ENCODE results near the gene CPEB3.

The CPEB3 gene

DNA sequence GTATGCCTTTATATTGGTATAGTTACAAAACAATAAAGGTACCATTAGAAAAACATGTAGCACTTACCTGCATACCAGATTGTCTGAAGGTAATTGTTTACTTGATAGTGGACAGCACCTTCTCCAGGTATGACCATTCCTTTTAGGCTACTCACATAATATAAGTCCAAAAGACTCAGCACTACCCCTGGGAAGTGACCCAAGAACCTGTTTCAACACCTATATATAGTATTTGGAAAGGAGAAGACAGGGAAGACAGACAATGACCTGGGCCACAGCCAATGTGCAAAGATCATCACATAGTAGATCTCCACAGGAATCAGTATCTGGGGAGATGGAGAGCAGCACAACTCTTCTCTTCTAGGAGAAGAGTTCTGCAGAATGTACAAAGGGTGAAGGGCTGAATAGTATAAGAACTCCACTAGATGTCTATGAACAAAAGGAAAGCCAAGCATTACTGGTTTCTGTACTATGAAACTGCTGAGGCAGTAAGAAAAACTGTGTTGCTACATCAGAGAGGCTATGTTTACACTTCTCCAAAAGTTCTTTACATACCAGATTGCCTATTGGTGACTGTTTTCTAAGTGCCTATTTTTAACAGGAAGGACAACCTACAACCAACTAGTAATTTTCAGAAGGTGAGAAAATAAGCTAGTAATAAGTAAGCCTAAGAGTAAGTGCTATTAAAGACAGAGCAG lies 208.1 kb downstream of the CPEB3 start:
- POLR2A ChIA-PET, result no interaction called here
- no peak for DNase-seq (ENCODE audit: extremely low spot score)
- CTCF ChIA-PET, result no interaction called here
- no peak for TF ChIP-seq CTBP1 (IDR thresholded peaks at IDR 0.05; ENCODE audit: borderline replicate concordance)

DNA sequence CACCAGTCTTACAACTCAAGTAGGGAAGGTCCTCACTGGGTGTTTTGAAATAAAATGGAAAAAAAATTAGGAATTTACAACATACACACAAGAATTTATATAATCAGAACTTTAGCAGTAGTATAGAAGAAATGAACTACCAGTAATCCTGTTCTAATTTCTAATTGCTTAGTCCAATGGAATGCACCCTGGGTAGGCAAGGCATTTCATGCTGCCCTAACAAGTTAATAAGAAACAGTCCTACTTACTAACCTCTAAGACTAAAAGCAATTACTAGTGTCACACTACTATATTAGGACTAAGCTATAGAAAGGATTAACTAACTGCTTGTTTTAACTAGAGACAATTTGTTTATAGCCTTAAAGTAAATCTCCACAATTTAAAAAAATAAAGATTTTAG lies 209.2 kb downstream of the CPEB3 start:
- DNase-seq (ENCODE audit: extremely low spot score), result no peak
- CTCF ChIA-PET, result no interaction called here
- POLR2A ChIA-PET, result no interaction called here
- TF ChIP-seq, protein P1, sequence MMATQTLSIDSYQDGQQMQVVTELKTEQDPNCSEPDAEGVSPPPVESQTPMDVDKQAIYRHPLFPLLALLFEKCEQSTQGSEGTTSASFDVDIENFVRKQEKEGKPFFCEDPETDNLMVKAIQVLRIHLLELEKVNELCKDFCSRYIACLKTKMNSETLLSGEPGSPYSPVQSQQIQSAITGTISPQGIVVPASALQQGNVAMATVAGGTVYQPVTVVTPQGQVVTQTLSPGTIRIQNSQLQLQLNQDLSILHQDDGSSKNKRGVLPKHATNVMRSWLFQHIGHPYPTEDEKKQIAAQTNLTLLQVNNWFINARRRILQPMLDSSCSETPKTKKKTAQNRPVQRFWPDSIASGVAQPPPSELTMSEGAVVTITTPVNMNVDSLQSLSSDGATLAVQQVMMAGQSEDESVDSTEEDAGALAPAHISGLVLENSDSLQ (IDR thresholded peaks at IDR 0.05), result no peak
- no peak for TF ChIP-seq NFRKB (IDR thresholded peaks at IDR 0.05)
- TF ChIP-seq FOXM1 (IDR thresholded peaks at IDR 0.05; ENCODE audit: borderline replicate concordance), result no peak
- no peak for TF ChIP-seq SP1 (IDR thresholded peaks at IDR 0.05)
- no peak for TF ChIP-seq SUZ12 (IDR thresholded peaks at IDR 0.05)
- no peak for TF ChIP-seq HDGF (IDR thresholded peaks at IDR 0.05; ENCODE audit: borderline replicate concordance)
- no peak for TF ChIP-seq TARDBP (IDR thresholded peaks at IDR 0.05)
- TF ChIP-seq ARNT (IDR thresholded peaks at IDR 0.05), result no peak
- TF ChIP-seq ZNF384 (IDR thresholded peaks at IDR 0.05), result no peak
- TF ChIP-seq LEF1 (IDR thresholded peaks at IDR 0.05; ENCODE audit: borderline replicate concordance), result no peak

DNA sequence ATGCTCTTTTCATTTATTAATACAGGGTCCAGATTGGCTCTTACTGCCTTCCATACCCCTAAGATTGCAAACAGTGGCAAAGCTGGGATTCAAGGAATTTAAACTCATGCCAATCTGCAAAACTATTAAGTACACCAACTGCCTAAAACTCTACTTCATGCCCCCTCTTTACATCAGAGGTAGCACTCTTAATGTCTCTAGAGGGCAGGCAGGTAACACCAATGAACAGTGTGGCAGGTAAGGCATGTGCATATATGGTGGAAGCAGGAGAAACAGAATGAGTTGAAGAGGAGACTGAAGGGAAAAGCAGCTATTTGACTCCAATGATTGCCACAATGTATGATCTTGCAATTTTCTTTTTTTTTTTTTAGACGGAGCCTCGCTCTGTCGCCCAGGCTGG lies 210.6 kb downstream of the CPEB3 start:
- DNase-seq (ENCODE audit: extremely low spot score), result no peak
- ChIA-PET POLR2A (no interaction called here), CTCF (no interaction called here)
- TF ChIP-seq ARNT (IDR thresholded peaks at IDR 0.05), result no peak
- TF ChIP-seq L3MBTL2 (conservative IDR thresholded peaks at IDR 0.05), result no peak
- TF ChIP-seq SUZ12 (IDR thresholded peaks at IDR 0.05), result no peak
- no peak for TF ChIP-seq FOXK2 (IDR thresholded peaks at IDR 0.05)
- no peak for TF ChIP-seq HDGF (IDR thresholded peaks at IDR 0.05; ENCODE audit: borderline replicate concordance)
- TF ChIP-seq FOXM1 (IDR thresholded peaks at IDR 0.05; ENCODE audit: borderline replicate concordance), result no peak
- TF ChIP-seq LEF1 (IDR thresholded peaks at IDR 0.05; ENCODE audit: borderline replicate concordance), result no peak
- no peak for TF ChIP-seq NFRKB (IDR thresholded peaks at IDR 0.05)
- TF ChIP-seq ZNF384 (IDR thresholded peaks at IDR 0.05), result no peak
- TF ChIP-seq CTBP1 (IDR thresholded peaks at IDR 0.05; ENCODE audit: borderline replicate concordance), result no peak
- TF ChIP-seq SP1 (IDR thresholded peaks at IDR 0.05), result no peak
- TF ChIP-seq, protein P1 (IDR thresholded peaks at IDR 0.05), result no peak
- no peak for TF ChIP-seq TARDBP (IDR thresholded peaks at IDR 0.05)
- TF ChIP-seq ELF4 (IDR thresholded peaks at IDR 0.05), result no peak
- no peak for TF ChIP-seq FOXA1 (IDR thresholded peaks at IDR 0.05)

GRCh38 chr10:92079003-92079402 lies 211.9 kb downstream of the CPEB3 start:
- CTCF ChIA-PET, result no interaction called here
- no peak for DNase-seq (ENCODE audit: extremely low spot score)
- TF ChIP-seq ARNT (IDR thresholded peaks at IDR 0.05) (no peak), FOXK2 (IDR thresholded peaks at IDR 0.05) (no peak), SUZ12 (IDR thresholded peaks at IDR 0.05) (no peak), CTBP1 (IDR thresholded peaks at IDR 0.05; ENCODE audit: borderline replicate concordance) (no peak), ELF4 (IDR thresholded peaks at IDR 0.05) (no peak), TARDBP (IDR thresholded peaks at IDR 0.05) (no peak), FOXM1 (IDR thresholded peaks at IDR 0.05; ENCODE audit: borderline replicate concordance) (no peak), BHLHE40 (IDR thresholded peaks at IDR 0.05; ENCODE audit: borderline replicate concordance) (no peak), HDGF (IDR thresholded peaks at IDR 0.05; ENCODE audit: borderline replicate concordance) (no peak), NFRKB (IDR thresholded peaks at IDR 0.05) (no peak), ZNF384 (IDR thresholded peaks at IDR 0.05) (no peak), LEF1 (IDR thresholded peaks at IDR 0.05; ENCODE audit: borderline replicate concordance) (no peak), FOXA1 (IDR thresholded peaks at IDR 0.05) (no peak), SP1 (IDR thresholded peaks at IDR 0.05) (no peak), L3MBTL2 (conservative IDR thresholded peaks at IDR 0.05) (no peak)
- TF ChIP-seq, protein P1 (IDR thresholded peaks at IDR 0.05), result no peak
- POLR2A ChIA-PET, result no interaction called here

- ChIA-PET CTCF (no interaction called here), POLR2A (no interaction called here)
- TF ChIP-seq SUZ12 (IDR thresholded peaks at IDR 0.05) (no peak), FOXK2 (IDR thresholded peaks at IDR 0.05) (no peak), L3MBTL2 (conservative IDR thresholded peaks at IDR 0.05) (no peak), ELF4 (IDR thresholded peaks at IDR 0.05) (no peak), CTBP1 (IDR thresholded peaks at IDR 0.05; ENCODE audit: borderline replicate concordance) (no peak), SP1 (IDR thresholded peaks at IDR 0.05) (no peak), FOXM1 (IDR thresholded peaks at IDR 0.05; ENCODE audit: borderline replicate concordance) (no peak), BHLHE40 (IDR thresholded peaks at IDR 0.05; ENCODE audit: borderline replicate concordance) (no peak), ZNF384 (IDR thresholded peaks at IDR 0.05) (no peak), LEF1 (IDR thresholded peaks at IDR 0.05; ENCODE audit: borderline replicate concordance) (no peak), TARDBP (IDR thresholded peaks at IDR 0.05) (no peak), HDGF (IDR thresholded peaks at IDR 0.05; ENCODE audit: borderline replicate concordance) (no peak), NFRKB (IDR thresholded peaks at IDR 0.05) (no peak), ARNT (IDR thresholded peaks at IDR 0.05) (no peak), FOXA1 (IDR thresholded peaks at IDR 0.05) (no peak)
- TF ChIP-seq, protein P1 (IDR thresholded peaks at IDR 0.05), result no peak
- no peak for DNase-seq (ENCODE audit: extremely low spot score)
Observed at GRCh38 chr10:92076722-92077121, 214.2 kb downstream of the CPEB3 start.
